HepG2 (cell line): ENCODE measurements around the gene KLHDC2. TPM values are rescaled to one million over a fixed set of nuclear protein-coding genes. Genes with fewer than 3 reads are reported as not detected.

Experiments used
- CC2D1A ChIP-seq: sonication (generic); formaldehyde crosslinking; IDR thresholded peaks from 2 replicates; pipeline ENCODE4 v1.8.1; 2023; ENCODE audit warnings: mild to moderate bottlenecking, missing genetic modification reagents
- E2F2 ChIP-seq: sonication (generic); formaldehyde crosslinking; IDR thresholded peaks from 2 replicates; pipeline ENCODE4 v1.4.0; 2020; ENCODE audit warnings: missing genetic modification reagents, borderline replicate concordance
- FOSL1 ChIP-seq: sonication (generic); formaldehyde crosslinking; IDR thresholded peaks from 2 replicates; pipeline ENCODE4 v1.9.0; 2021; ENCODE audit warnings: missing genetic modification reagents, borderline replicate concordance
- GATA4 ChIP-seq: sonication (generic); IDR thresholded peaks from 2 replicates; pipeline ENCODE4 v1.6.1; 2016; ENCODE audit warnings: antibody characterized with exemption, low read depth, borderline replicate concordance
- GATAD2A ChIP-seq: IDR thresholded peaks from 2 replicates; pipeline ENCODE4 v1.6.1; 2016
- GRHL1 ChIP-seq: sonication (generic); formaldehyde crosslinking; conservative IDR thresholded peaks from 2 replicates; pipeline ENCODE4 v1.8.0; 2022; ENCODE audit warnings: missing genetic modification reagents
- HOXA5 ChIP-seq: sonication (generic); formaldehyde crosslinking; IDR thresholded peaks from 2 replicates; pipeline ENCODE4 v1.4.0; 2020; ENCODE audit warnings: missing genetic modification reagents
- MAF1 ChIP-seq: sonication (generic); formaldehyde crosslinking; IDR thresholded peaks from 2 replicates; pipeline ENCODE4 v1.5.0; 2020; ENCODE audit warnings: missing genetic modification reagents, borderline replicate concordance
- NFE2L2 ChIP-seq: fragments of 150-350 bp; IDR thresholded peaks from 2 replicates; pipeline ENCODE4 v1.6.1; 2014; ENCODE audit warnings: low read length
- NFRKB ChIP-seq: fragments of 450-650 bp; IDR thresholded peaks from 2 replicates; pipeline ENCODE4 v1.6.1; 2017
- PCBP1 ChIP-seq: fragments of 200-400 bp; formaldehyde crosslinking; IDR thresholded peaks from 2 replicates; pipeline ENCODE4 v1.6.1; 2017; ENCODE audit warnings: mild to moderate bottlenecking, low read depth, low read length, borderline replicate concordance
- RAD51 ChIP-seq: fragments of 450-650 bp; IDR thresholded peaks from 2 replicates; pipeline ENCODE4 v1.6.1; 2016; ENCODE audit warnings: borderline replicate concordance
- RARG ChIP-seq: sonication (generic); formaldehyde crosslinking; IDR thresholded peaks from 2 replicates; pipeline ENCODE4 v1.4.0; 2020; ENCODE audit warnings: low read depth, mild to moderate bottlenecking, missing genetic modification reagents
- SALL1 ChIP-seq: sonication (generic); formaldehyde crosslinking; IDR thresholded peaks from 2 replicates; pipeline ENCODE4 v1.8.0; 2022; ENCODE audit warnings: mild to moderate bottlenecking, missing genetic modification reagents
- SALL2 ChIP-seq: sonication (generic); formaldehyde crosslinking; IDR thresholded peaks from 2 replicates; pipeline ENCODE4 v1.8.1; 2023; ENCODE audit warnings: mild to moderate bottlenecking, missing genetic modification reagents, inconsistent platforms
- TBX3 ChIP-seq: fragments of 450-650 bp; IDR thresholded peaks from 2 replicates; pipeline ENCODE4 v1.6.1; 2017; ENCODE audit warnings: antibody characterized with exemption, mild to moderate bottlenecking, inconsistent platforms, borderline replicate concordance
- ZBTB37 ChIP-seq: sonication (generic); formaldehyde crosslinking; IDR thresholded peaks from 2 replicates; pipeline ENCODE4 v1.4.0; 2020; ENCODE audit warnings: mild to moderate bottlenecking, missing genetic modification reagents
- ZFY ChIP-seq: sonication (generic); formaldehyde crosslinking; IDR thresholded peaks from 2 replicates; pipeline ENCODE4 v1.4.0; 2020; ENCODE audit warnings: missing genetic modification reagents
- ZMAT5 ChIP-seq: sonication (generic); formaldehyde crosslinking; IDR thresholded peaks from 2 replicates; pipeline ENCODE4 v1.5.0; 2020; ENCODE audit warnings: mild to moderate bottlenecking, low read depth, missing genetic modification reagents, borderline replicate concordance
- ZNF317 ChIP-seq: sonication (generic); formaldehyde crosslinking; IDR thresholded peaks from 2 replicates; pipeline ENCODE4 v1.5.0; 2020; ENCODE audit warnings: mild to moderate bottlenecking, missing genetic modification reagents
- ZNF335 ChIP-seq: sonication (generic); formaldehyde crosslinking; IDR thresholded peaks from 2 replicates; pipeline ENCODE4 v1.4.0; 2020; ENCODE audit warnings: missing genetic modification reagents
- ZNF530 ChIP-seq: sonication (generic); formaldehyde crosslinking; IDR thresholded peaks from 2 replicates; pipeline ENCODE4 v1.5.0; 2020; ENCODE audit warnings: low read depth, mild to moderate bottlenecking, missing genetic modification reagents
- ZNF576 ChIP-seq: sonication (generic); formaldehyde crosslinking; IDR thresholded peaks from 2 replicates; pipeline ENCODE4 v1.4.0; 2020; ENCODE audit warnings: mild to moderate bottlenecking, missing genetic modification reagents
- ZNF75D ChIP-seq: sonication (generic); formaldehyde crosslinking; IDR thresholded peaks from 2 replicates; pipeline ENCODE4 v1.8.1; 2023; ENCODE audit warnings: missing genetic modification reagents, mild to moderate bottlenecking, borderline replicate concordance
- ZNF839 ChIP-seq: sonication (generic); formaldehyde crosslinking; IDR thresholded peaks from 2 replicates; pipeline ENCODE4 v1.4.0; 2020; ENCODE audit warnings: missing genetic modification reagents, mild to moderate bottlenecking, borderline replicate concordance
- ZSCAN22 ChIP-seq: sonication (generic); formaldehyde crosslinking; IDR thresholded peaks from 2 replicates; pipeline ENCODE4 v1.4.0; 2020; ENCODE audit warnings: mild to moderate bottlenecking, missing genetic modification reagents
- polyA plus RNA-seq, 8 experiments: library from polyadenylated mRNA; depleted of rRNA in 3 of 8; stranded (reverse) in 7 of 8; unstranded in 1 of 8; fragments of >200 nt; fragmentation: Illumina TruSeq in 4 of 8; extraction: Trizol in 4 of 8; gene quantifications; 2 replicates each; pipeline versions ENCODE4 v1.2.1 to v1.2.3, GENCODE V29; 2011 to 2016; ENCODE audit warnings: low read depth in 4 of 8, missing spikeins in 1 of 8, mixed read lengths in 1 of 8; ENCODE audit not compliant: insufficient read depth in 1 of 8
- total RNA-seq, 5 experiments: library from RNA; depleted of rRNA; stranded (reverse); fragments of >200 nt; fragmentation: Illumina TruSeq; extraction: Trizol; gene quantifications; 2 replicates each; pipeline ENCODE4 v1.2.3, GENCODE V29; 2016; ENCODE audit warnings: low read depth in 1 of 5

Gene KLHDC2
- total and polyA plus RNA-seq, 2 of the 13 experiments (the other 11 are each of a cell fraction or from before 2014, with no cell fraction given), result 95.5 to 170 TPM

GRCh38 chr14:49767571-49768300, at the start of gene KLHDC2 (continued):
- TF ChIP-seq RARG (CRISPR knock-in tag) (no peak), RAD51 (no peak), HOXA5 (CRISPR knock-in tag) (no peak; the same call in 1 of the 2 replicates), ZSCAN22 (no peak), SALL2 (CRISPR knock-in tag) (peak; percentile 65; the same call in 1 of the 2 replicates), CC2D1A (CRISPR knock-in tag) (no peak), SALL1 (peak; percentile 35), NFRKB (no peak), ZNF576 (CRISPR knock-in tag) (no peak), ZNF317 (CRISPR knock-in tag) (no peak), TBX3 (no peak), MAF1 (CRISPR knock-in tag) (no peak), ZNF530 (no peak), ZNF75D (no peak), ZMAT5 (CRISPR knock-in tag) (no peak), GATA4 (no peak), PCBP1 (no peak), FOSL1 (CRISPR knock-in tag) (no peak), ZNF839 (CRISPR knock-in tag) (no peak), GRHL1 (CRISPR knock-in tag) (no peak), GATAD2A (CRISPR knock-in tag) (no peak), NFE2L2 (no peak), ZNF335 (CRISPR knock-in tag) (peak; percentile 64), ZFY (CRISPR knock-in tag) (peak; percentile 96), E2F2 (no peak), ZBTB37 (no peak)
